Fibroblast of lung (primary cell): ENCODE data around the gene TRIP12. TPM values are rescaled to one million over a fixed set of nuclear protein-coding genes. Genes with fewer than 3 reads are reported as not detected.

Source experiments
- DNase-seq, 2 donors: peaks; one replicate each; pipeline versions ENCODE4 v3.0.0 to v3.0.0-alpha.2; 2010; ENCODE audit warnings: low read depth in 2 of 2
- H2AFZ ChIP-seq: 2 replicates; pipeline ENCODE4 v1.5.1; 2012; ENCODE audit warnings: low read length, control low read depth, inconsistent platforms
- H3K27ac ChIP-seq: 2 replicates; pipeline ENCODE4 v1.5.1; 2011; ENCODE audit warnings: low read length, control low read depth; ENCODE audit not compliant: insufficient read depth
- H3K27me3 ChIP-seq: 2 replicates; pipeline ENCODE4 v1.5.1; 2011; ENCODE audit warnings: mild to moderate bottlenecking, low read length; ENCODE audit not compliant: control insufficient read depth, insufficient read depth
- H3K36me3 ChIP-seq: 2 replicates; pipeline ENCODE4 v1.5.1; 2011; ENCODE audit warnings: low read length; ENCODE audit not compliant: control insufficient read depth, insufficient read depth
- H3K4me1 ChIP-seq: 2 replicates; pipeline ENCODE4 v1.5.1; 2011; ENCODE audit warnings: low read length; ENCODE audit not compliant: control insufficient read depth, insufficient read depth; ENCODE audit errors: extremely low read depth
- H3K4me2 ChIP-seq: 2 replicates; pipeline ENCODE4 v1.5.1; 2011; ENCODE audit warnings: low read length, control low read depth; ENCODE audit not compliant: insufficient read depth; ENCODE audit errors: extremely low read depth
- H3K4me3 ChIP-seq, 4 experiments: fragments of 200-600 bp in 1 of 4; sonication (generic) in 1 of 4; replicated peaks in 1 of 4; 2 replicates each; pipeline ENCODE4 v1.5.1; 2011 to 2016; ENCODE audit warnings: low read length in 4 of 4, low read depth in 3 of 4, mild to moderate bottlenecking in 3 of 4, control low read depth in 2 of 4, inconsistent platforms in 1 of 4, mixed read lengths in 1 of 4; ENCODE audit not compliant: insufficient read depth in 1 of 4; ENCODE audit errors: control extremely low read depth in 1 of 4
- H3K79me2 ChIP-seq: 2 replicates; pipeline ENCODE4 v1.5.1; 2012; ENCODE audit warnings: mild to moderate bottlenecking, low read length, inconsistent platforms; ENCODE audit not compliant: control insufficient read depth, insufficient read depth
- H3K9ac ChIP-seq: 2 replicates; pipeline ENCODE4 v1.5.1; 2011; ENCODE audit warnings: mild to moderate bottlenecking, low read length, control low read depth; ENCODE audit not compliant: insufficient read depth
- H3K9me3 ChIP-seq: 2 replicates; pipeline ENCODE4 v1.5.1; 2012; ENCODE audit warnings: low read depth, low read length; ENCODE audit not compliant: control insufficient read depth, insufficient read depth
- H4K20me1 ChIP-seq: 2 replicates; pipeline ENCODE4 v1.5.1; 2011; ENCODE audit warnings: low read length; ENCODE audit not compliant: control insufficient read depth, insufficient read depth; ENCODE audit errors: extremely low read depth
- CTCF ChIP-seq, 2 donors: IDR thresholded peaks in 1 of 2; conservative IDR thresholded peaks in 1 of 2; 1 replicate in 1 of 2; 2 replicates in 1 of 2; pipeline ENCODE4 v1.5.1; 2011 to 2012; ENCODE audit warnings: low read length in 2 of 2, control low read depth in 1 of 2, inconsistent platforms in 1 of 2, low read depth in 1 of 2, mild to moderate bottlenecking in 1 of 2
- EZH2 ChIP-seq: IDR thresholded peaks from 2 replicates; pipeline ENCODE4 v1.5.1; 2012; ENCODE audit warnings: low read length, control low read depth, mild to moderate bottlenecking; ENCODE audit errors: missing control alignments
- polyA plus RNA-seq, 2 donors: library from polyadenylated mRNA; depleted of rRNA in 1 of 2; stranded (reverse) in 1 of 2; unstranded in 1 of 2; fragments of >200 nt; gene quantifications; 2 replicates each; pipeline ENCODE4 v1.2.1, GENCODE V29; 2011 to 2012; ENCODE audit warnings: missing spikeins in 1 of 2
- total RNA-seq: library from RNA; depleted of rRNA; stranded (reverse); fragments of >200 nt; gene quantifications from 2 replicates; pipeline ENCODE4 v1.2.1, GENCODE V29; 2014

TRIP12 gene
- total and polyA plus RNA-seq, 2 donors (not counting 1 experiment from before 2014, with no cell fraction given): 122 to 277 TPM

GRCh38 chr2:229777716-229778115 lies 144.1 kb downstream of the TRIP12 start:
- no peak overlapping the region for H3K4me2 ChIP-seq
- no peak overlapping the region for H3K4me3 ChIP-seq
- no peak overlapping the region for H2AFZ ChIP-seq
- TF ChIP-seq CTCF (conservative IDR thresholded peaks at IDR 0.05 in 1 of 2, IDR thresholded peaks at IDR 0.05 in 1 of 2; ENCODE audit: low read depth in 1 of 2, low read length in 2 of 2) (no peak), EZH2 (no peak)
- no peaks in the 10 kb centered on the region for H4K20me1 ChIP-seq
- peaks cover 2% of the 10 kb centered on the region for H3K4me1 ChIP-seq
- H3K27ac ChIP-seq: no peak overlapping the region
- H3K9me3 ChIP-seq: no peaks in the 10 kb centered on the region
- peaks cover 5% of the 10 kb centered on the region for H3K79me2 ChIP-seq
- no peak overlapping the region for H3K9ac ChIP-seq
- H3K27me3 ChIP-seq: no peaks in the 10 kb centered on the region
- peaks cover 9% of the 10 kb centered on the region for H3K36me3 ChIP-seq
- no peak for DNase-seq

DNA sequence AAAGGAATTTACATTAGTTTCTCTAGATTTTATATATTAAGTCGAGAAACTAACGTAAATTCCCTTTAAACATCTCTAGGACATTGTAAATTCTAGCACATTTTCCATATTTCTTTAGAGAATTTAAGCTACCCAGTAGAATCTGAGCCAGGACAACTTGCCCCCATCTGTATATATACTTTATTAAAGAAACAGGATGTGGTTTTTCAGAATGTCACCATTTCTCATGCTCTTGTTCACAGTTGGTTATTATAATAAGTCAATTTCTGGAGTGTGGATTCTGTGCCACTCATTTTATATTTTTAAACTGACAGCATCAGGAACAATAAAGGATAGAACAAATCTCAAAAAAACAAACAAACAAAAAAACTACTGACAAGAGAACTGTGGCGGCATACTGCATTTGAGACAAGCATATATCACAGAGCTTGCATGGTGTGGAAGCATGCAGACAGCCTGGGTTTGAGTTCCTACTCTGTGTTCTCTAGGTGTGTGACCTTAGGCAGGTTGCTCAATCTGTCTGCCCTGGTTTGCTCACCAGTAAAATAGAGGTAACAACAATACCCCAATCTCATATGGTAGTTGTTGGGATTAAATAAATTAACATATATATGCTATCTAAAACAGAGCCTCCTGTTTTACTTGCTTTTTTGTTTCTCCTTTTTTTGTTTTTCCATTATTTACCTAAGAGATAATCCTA lies 146.0 kb downstream of the TRIP12 start:
- no peak for TF ChIP-seq EZH2
- Histone ChIP-seq H3K36me3 (peaks cover 8% of the 10 kb centered on the region), H3K27ac (no peak overlapping the region), H3K79me2 (peaks cover 5% of the 10 kb centered on the region), H4K20me1 (no peaks in the 10 kb centered on the region), H2AFZ (no peak overlapping the region), H3K4me2 (no peak overlapping the region), H3K4me3 (no peak overlapping the region), H3K9ac (no peak overlapping the region), H3K27me3 (no peaks in the 10 kb centered on the region), H3K4me1 (peaks cover 2% of the 10 kb centered on the region), H3K9me3 (no peaks in the 10 kb centered on the region)
- DNase-seq: peak; percentile 15 to 48

GRCh38 chr2:229774237-229774636 lies 147.6 kb downstream of the TRIP12 start:
- Histone ChIP-seq H3K27ac (no peak overlapping the region), H3K79me2 (no peaks in the 10 kb centered on the region), H3K4me3 (no peak overlapping the region), H3K4me1 (peaks cover 2% of the 10 kb centered on the region), H3K4me2 (no peak overlapping the region), H4K20me1 (no peaks in the 10 kb centered on the region), H2AFZ (no peak overlapping the region), H3K36me3 (peaks cover 6% of the 10 kb centered on the region), H3K9me3 (no peaks in the 10 kb centered on the region), H3K27me3 (no peaks in the 10 kb centered on the region), H3K9ac (no peak overlapping the region)
- TF ChIP-seq EZH2: no peak
- no peak for TF ChIP-seq CTCF (conservative IDR thresholded peaks at IDR 0.05 in 1 of 2, IDR thresholded peaks at IDR 0.05 in 1 of 2; ENCODE audit: low read depth in 1 of 2, low read length in 2 of 2)
- DNase-seq: no peak
